H9 (cell line): ENCODE measurements around the gene BRD3OS. TPM values are rescaled to one million over a fixed set of nuclear protein-coding genes. Genes with fewer than 3 reads are reported as not detected.

Source experiments
- DNase-seq: peaks from one replicate; pipeline ENCODE4 v3.0.0-alpha.2; 2017
- H2AFZ ChIP-seq: one replicate; pipeline ENCODE4 v1.6.1; 2013; ENCODE audit warnings: mild to moderate bottlenecking, low read length, control low read depth, moderate library complexity
- H2AK5ac ChIP-seq: 2 replicates; pipeline ENCODE4 v1.6.1; 2013; ENCODE audit warnings: low read length, control low read depth, mixed read lengths; ENCODE audit not compliant: insufficient read length
- H2BK120ac ChIP-seq: one replicate; pipeline ENCODE4 v1.6.1; 2013; ENCODE audit warnings: low read depth, mild to moderate bottlenecking, low read length, control low read depth, inconsistent platforms; ENCODE audit not compliant: poor library complexity, severe bottlenecking
- H2BK12ac ChIP-seq: 2 replicates; pipeline ENCODE4 v1.6.1; 2013; ENCODE audit warnings: low read length, control low read depth, mixed read lengths, low read depth; ENCODE audit not compliant: insufficient read length
- H2BK15ac ChIP-seq: 2 replicates; pipeline ENCODE4 v1.6.1; 2013; ENCODE audit warnings: low read depth, low read length, control low read depth
- H2BK20ac ChIP-seq: one replicate; pipeline ENCODE4 v1.6.1; 2013; ENCODE audit warnings: low read depth, mild to moderate bottlenecking, low read length, control low read depth, inconsistent platforms; ENCODE audit not compliant: poor library complexity, severe bottlenecking
- H2BK5ac ChIP-seq: 2 replicates; pipeline ENCODE4 v1.6.1; 2013; ENCODE audit warnings: low read length, control low read depth, mixed read lengths; ENCODE audit not compliant: insufficient read length
- H3K14ac ChIP-seq: 2 replicates; pipeline ENCODE4 v1.6.1; 2013; ENCODE audit warnings: low read length, control low read depth; ENCODE audit not compliant: insufficient read depth
- H3K18ac ChIP-seq: 2 replicates; pipeline ENCODE4 v1.6.1; 2013; ENCODE audit warnings: low read depth, mild to moderate bottlenecking, mixed read lengths, low read length, control low read depth; ENCODE audit not compliant: insufficient read length
- H3K23ac ChIP-seq: 2 replicates; pipeline ENCODE4 v1.6.1; 2013; ENCODE audit warnings: low read length, control low read depth, mixed read lengths, low read depth; ENCODE audit not compliant: insufficient read length
- H3K23me2 ChIP-seq: 2 replicates; pipeline ENCODE4 v1.6.1; 2013; ENCODE audit warnings: low read depth, mild to moderate bottlenecking, mixed read lengths, low read length, control low read depth; ENCODE audit not compliant: insufficient read length, poor library complexity, severe bottlenecking
- H3K27ac ChIP-seq: 2 replicates; pipeline ENCODE4 v1.5.1; 2013; ENCODE audit warnings: low read length, control low read depth, mixed read lengths, low read depth; ENCODE audit not compliant: insufficient read length
- H3K27me3 ChIP-seq: 2 replicates; pipeline ENCODE4 v1.6.1; 2013; ENCODE audit warnings: low read length, control low read depth, inconsistent platforms; ENCODE audit not compliant: insufficient read depth
- H3K4ac ChIP-seq: 2 replicates; pipeline ENCODE4 v1.6.1; 2013; ENCODE audit warnings: low read depth, mild to moderate bottlenecking, control low read depth, inconsistent platforms, low read length, moderate library complexity
- H3K4me1 ChIP-seq: 2 replicates; pipeline ENCODE4 v1.6.1; 2013; ENCODE audit warnings: low read length, control low read depth, inconsistent platforms; ENCODE audit not compliant: insufficient read depth
- H3K4me2 ChIP-seq: 2 replicates; pipeline ENCODE4 v1.6.1; 2013; ENCODE audit warnings: low read length, control low read depth, mixed read lengths; ENCODE audit not compliant: insufficient read length, insufficient read depth
- H3K56ac ChIP-seq: 2 replicates; pipeline ENCODE4 v1.6.1; 2013; ENCODE audit warnings: low read depth, mild to moderate bottlenecking, mixed read lengths, low read length, control low read depth; ENCODE audit not compliant: insufficient read length
- H3K79me1 ChIP-seq: 2 replicates; pipeline ENCODE4 v1.6.1; 2013; ENCODE audit warnings: low read depth, mild to moderate bottlenecking, moderate library complexity, low read length, control low read depth, inconsistent platforms; ENCODE audit not compliant: insufficient read depth, poor library complexity, severe bottlenecking
- H3K79me2 ChIP-seq: 2 replicates; pipeline ENCODE4 v1.6.1; 2013; ENCODE audit warnings: low read length, control low read depth, inconsistent platforms; ENCODE audit not compliant: insufficient read depth
- H3K9ac ChIP-seq: 2 replicates; pipeline ENCODE4 v1.6.1; 2013; ENCODE audit warnings: low read length, control low read depth, mixed read lengths; ENCODE audit not compliant: insufficient read length; ENCODE audit errors: extremely low read depth
- H3K9me3 ChIP-seq: one replicate; pipeline ENCODE4 v1.6.1; 2013; ENCODE audit warnings: low read depth, low read length, inconsistent platforms; ENCODE audit not compliant: control insufficient read depth
- H3T11ph ChIP-seq: one replicate; pipeline ENCODE4 v1.6.1; 2013; ENCODE audit warnings: mild to moderate bottlenecking, low read length, control low read depth, inconsistent platforms
- H4K20me1 ChIP-seq: one replicate; pipeline ENCODE4 v1.6.1; 2013; ENCODE audit not compliant: control insufficient read depth, insufficient read length, insufficient read depth
- H4K5ac ChIP-seq: 2 replicates; pipeline ENCODE4 v1.6.1; 2013; ENCODE audit warnings: low read depth, mild to moderate bottlenecking, mixed read lengths, low read length, control low read depth; ENCODE audit not compliant: insufficient read length
- H4K8ac ChIP-seq: replicated peaks from 2 replicates; pipeline ENCODE4 v1.6.1; 2013; ENCODE audit warnings: low read length, control low read depth, mixed read lengths, low read depth; ENCODE audit not compliant: insufficient read length
- H4K91ac ChIP-seq: 2 replicates; pipeline ENCODE4 v1.6.1; 2013; ENCODE audit warnings: low read depth, mild to moderate bottlenecking, moderate library complexity, mixed read lengths, low read length, control low read depth; ENCODE audit not compliant: insufficient read length
- H3K27ac Mint-ChIP-seq, 3 experiments: 2 replicates in 2 of 3; 3 replicates in 1 of 3; pipeline ENCODE4 v1.8.0; 2020 to 2021; ENCODE audit warnings: mixed read lengths in 3 of 3, mild to moderate bottlenecking in 1 of 3, moderate library complexity in 1 of 3
- H3K27me3 Mint-ChIP-seq: 2 replicates; pipeline ENCODE4 v1.8.0; 2021; ENCODE audit warnings: low read depth, mild to moderate bottlenecking, moderate library complexity, mixed read lengths
- H3K36me3 Mint-ChIP-seq, 3 experiments: 2 replicates in 2 of 3; 3 replicates in 1 of 3; pipeline ENCODE4 v1.8.0; 2020 to 2021; ENCODE audit warnings: low read depth in 3 of 3, mixed read lengths in 3 of 3; ENCODE audit not compliant: insufficient read depth in 1 of 3
- H3K4me1 Mint-ChIP-seq, 2 experiments: 2 replicates each; pipeline ENCODE4 v1.8.0; 2020; ENCODE audit warnings: mixed read lengths in 2 of 2
- H3K4me3 Mint-ChIP-seq, 2 experiments: 2 replicates in 1 of 2; 3 replicates in 1 of 2; pipeline ENCODE4 v1.8.0; 2020 to 2021; ENCODE audit warnings: mild to moderate bottlenecking in 2 of 2, mixed read lengths in 2 of 2, moderate library complexity in 1 of 2
- H3K9me3 Mint-ChIP-seq, 2 experiments: 2 replicates in 1 of 2; 3 replicates in 1 of 2; pipeline ENCODE4 v1.8.0; 2020; ENCODE audit warnings: mild to moderate bottlenecking in 2 of 2, mixed read lengths in 2 of 2, moderate library complexity in 1 of 2
- CTCF ChIP-seq: fragments of 200-600 bp; sonication (generic); conservative IDR thresholded peaks from 3 replicates; pipeline ENCODE4 v1.8.0; 2021; ENCODE audit warnings: antibody characterized with exemption, mild to moderate bottlenecking
- WGBS: extraction: QIAGEN DNeasy Blood & Tissue Kit; methylation state at CpG from one replicate; pipeline ENCODE4 v1.1.7; 2013; ENCODE audit warnings: missing lambda C conversion rate, low lambda C conversion rate, mixed read lengths; ENCODE audit not compliant: insufficient read length; ENCODE audit errors: extremely low coverage; 5-methylcytosine and 5-hydroxymethylcytosine counted together
- total RNA-seq: library from RNA; stranded (reverse); gene quantifications from 2 replicates; pipeline ENCODE4 v1.2.1, GENCODE V29; 2021

The BRD3OS gene
- total RNA-seq, 1 experiment from 2014 or later = 16.4 TPM

GRCh38 chr9:134010310-134011173, 14.7 kb upstream of the BRD3OS start:
- no peak overlapping the region for H4K5ac ChIP-seq
- H3K9ac ChIP-seq = no peak overlapping the region
- Mint-ChIP-seq H3K27me3 (peaks cover 15% of the 10 kb centered on the region), H3K4me1 (no peaks in the 10 kb centered on the region), H3K36me3 (peaks cover 5 to 14% (median 12%) of the 10 kb centered on the region in 3 experiments; a peak in 6 of 7 replicates), H3K4me3 (no peak overlapping the region), H3K9me3 (peaks cover 24 to 29% of the 10 kb centered on the region in 2 experiments), H3K27ac (no peak overlapping the region)
- H3K4ac ChIP-seq = no peak overlapping the region
- H4K20me1 ChIP-seq = no peaks in the 10 kb centered on the region
- no peak overlapping the region for H2AFZ ChIP-seq
- H2BK12ac ChIP-seq = no peak overlapping the region
- H3K27me3 ChIP-seq = no peaks in the 10 kb centered on the region
- H3K4me1 ChIP-seq = no peaks in the 10 kb centered on the region
- H2BK120ac ChIP-seq = no peak overlapping the region
- no peak overlapping the region for H3K56ac ChIP-seq
- H3K79me1 ChIP-seq = no peaks in the 10 kb centered on the region
- no peak overlapping the region for H4K8ac ChIP-seq
- H2BK5ac ChIP-seq = no peak overlapping the region
- no peak overlapping the region for H2BK20ac ChIP-seq
- H3K18ac ChIP-seq = no peak overlapping the region
- no peaks in the 10 kb centered on the region for H3K79me2 ChIP-seq
- WGBS = no CpG with 5 or more reads among the region's 20 CpGs
- H2AK5ac ChIP-seq = no peak overlapping the region
- H4K91ac ChIP-seq = no peak overlapping the region
- no peak overlapping the region for H3K4me2 ChIP-seq
- H3K9me3 ChIP-seq = peaks cover 13% of the 10 kb centered on the region
- H3K23me2 ChIP-seq = no peaks in the 10 kb centered on the region
- DNase-seq = no peak
- H3K14ac ChIP-seq = no peak overlapping the region
- H3T11ph ChIP-seq = no peak overlapping the region
- TF ChIP-seq CTCF = no peak
- H2BK15ac ChIP-seq = no peak overlapping the region
- H3K27ac ChIP-seq = no peak overlapping the region
- H3K23ac ChIP-seq = no peak overlapping the region
